ENCODE results near the gene ERN2.

- TF ChIP-seq, protein P1, sequence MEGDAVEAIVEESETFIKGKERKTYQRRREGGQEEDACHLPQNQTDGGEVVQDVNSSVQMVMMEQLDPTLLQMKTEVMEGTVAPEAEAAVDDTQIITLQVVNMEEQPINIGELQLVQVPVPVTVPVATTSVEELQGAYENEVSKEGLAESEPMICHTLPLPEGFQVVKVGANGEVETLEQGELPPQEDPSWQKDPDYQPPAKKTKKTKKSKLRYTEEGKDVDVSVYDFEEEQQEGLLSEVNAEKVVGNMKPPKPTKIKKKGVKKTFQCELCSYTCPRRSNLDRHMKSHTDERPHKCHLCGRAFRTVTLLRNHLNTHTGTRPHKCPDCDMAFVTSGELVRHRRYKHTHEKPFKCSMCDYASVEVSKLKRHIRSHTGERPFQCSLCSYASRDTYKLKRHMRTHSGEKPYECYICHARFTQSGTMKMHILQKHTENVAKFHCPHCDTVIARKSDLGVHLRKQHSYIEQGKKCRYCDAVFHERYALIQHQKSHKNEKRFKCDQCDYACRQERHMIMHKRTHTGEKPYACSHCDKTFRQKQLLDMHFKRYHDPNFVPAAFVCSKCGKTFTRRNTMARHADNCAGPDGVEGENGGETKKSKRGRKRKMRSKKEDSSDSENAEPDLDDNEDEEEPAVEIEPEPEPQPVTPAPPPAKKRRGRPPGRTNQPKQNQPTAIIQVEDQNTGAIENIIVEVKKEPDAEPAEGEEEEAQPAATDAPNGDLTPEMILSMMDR (IDR thresholded peaks at IDR 0.05; ENCODE audit: low read depth, low read length): no peak
- no peak for TF ChIP-seq EZH2phosphoT487 (IDR thresholded peaks at IDR 0.05; ENCODE audit: low read depth)
Measured at GRCh38 chr16:23739516-23739915, 26.5 kb upstream of the ERN2 start.
